Memory B cell (primary cell): ENCODE data around the gene PTPN7.
"Not testable (repeated sequence)": the region's sequence is repeated elsewhere in the genome, so short reads cannot be mapped to it uniquely, and the experiment has no call there.

Experiments
- ATAC-seq: fragments of 150-1000 bp; cut with Tn5 transposase; 2 replicates; pipeline ENCODE4 v1.10.0; 2021; ENCODE audit warnings: low read depth, mild to moderate bottlenecking, moderate library complexity
- DNase-seq, 2 donors: peaks; one replicate each; pipeline ENCODE4 v3.0.0; 2022; ENCODE audit warnings: low spot score in 2 of 2
- H3K27ac Mint-ChIP-seq: one replicate; pipeline ENCODE4 v1.8.0; 2022; ENCODE audit warnings: mild to moderate bottlenecking, moderate library complexity, mixed read lengths
- H3K27me3 Mint-ChIP-seq: one replicate; pipeline ENCODE4 v1.8.0; 2022; ENCODE audit warnings: mixed read lengths
- H3K36me3 Mint-ChIP-seq: one replicate; pipeline ENCODE4 v1.8.0; 2022; ENCODE audit warnings: mild to moderate bottlenecking, mixed read lengths
- H3K4me1 Mint-ChIP-seq: one replicate; pipeline ENCODE4 v1.8.0; 2022; ENCODE audit warnings: mixed read lengths
- H3K4me3 Mint-ChIP-seq: one replicate; pipeline ENCODE4 v1.8.0; 2022; ENCODE audit warnings: mild to moderate bottlenecking, moderate library complexity, mixed read lengths
- H3K9me3 Mint-ChIP-seq: one replicate; pipeline ENCODE4 v1.8.0; 2022; ENCODE audit warnings: mixed read lengths

The PTPN7 gene

GRCh38 chr1:202197653-202198365, 37.4 kb upstream of the PTPN7 start:
- Mint-ChIP-seq H3K36me3 (no peaks in the 10 kb centered on the region), H3K9me3 (no peaks in the 10 kb centered on the region), H3K27me3 (peaks cover 24% of the 10 kb centered on the region), H3K4me3 (no peak overlapping the region), H3K4me1 (peaks cover 7% of the 10 kb centered on the region), H3K27ac (no peak overlapping the region)
- DNase-seq (no peak), ATAC-seq (no peak)

GRCh38 chr1:202194328-202194648, 33.9 kb upstream of the PTPN7 start:
- DNase-seq (no peak), ATAC-seq (no peak)
- Mint-ChIP-seq H3K27me3 (peaks cover 24% of the 10 kb centered on the region), H3K9me3 (no peaks in the 10 kb centered on the region), H3K27ac (no peak overlapping the region), H3K4me3 (peak overlapping the region; percentile 21), H3K4me1 (peaks cover 7% of the 10 kb centered on the region), H3K36me3 (no peaks in the 10 kb centered on the region)

- DNase-seq = peak in 1 of 2 donors; percentile 17
Measured at GRCh38 chr1:202193614-202194327, 33.4 kb upstream of the PTPN7 start, which contains the start of gene LGR6. TSS of gene LGR6 (plus strand) at chr1:202193799. CDS start at chr1:202193990, 191 bp downstream.

GRCh38 chr1:202192770-202193613, 32.6 kb upstream of the PTPN7 start:
- H3K4me3 Mint-ChIP-seq = peak overlapping the region; percentile 61
- DNase-seq = peak; percentile 50 to 76
- H3K27me3 Mint-ChIP-seq = peaks cover 22% of the 10 kb centered on the region
- H3K27ac Mint-ChIP-seq = no peak overlapping the region
- no peaks in the 10 kb centered on the region for H3K36me3 Mint-ChIP-seq
- ATAC-seq = peak; percentile 61
- no peaks in the 10 kb centered on the region for H3K9me3 Mint-ChIP-seq
- peaks cover 7% of the 10 kb centered on the region for H3K4me1 Mint-ChIP-seq

More at GRCh38 chr1:202193614-202194327, 33.4 kb upstream of the PTPN7 start, which contains the start of gene LGR6:
- ATAC-seq = peak; percentile 28
- peaks cover 24% of the 10 kb centered on the region for H3K27me3 Mint-ChIP-seq
- no peaks in the 10 kb centered on the region for H3K9me3 Mint-ChIP-seq
- H3K4me1 Mint-ChIP-seq = peaks cover 7% of the 10 kb centered on the region
- no peaks in the 10 kb centered on the region for H3K36me3 Mint-ChIP-seq
- H3K4me3 Mint-ChIP-seq = peak within 1 kb of the TSS; percentile 61
- no peak within 1 kb of the TSS for H3K27ac Mint-ChIP-seq

- not testable (repeated sequence) for DNase-seq, H3K4me3 Mint-ChIP-seq, H3K9me3 Mint-ChIP-seq, H3K36me3 Mint-ChIP-seq, ATAC-seq, H3K27ac Mint-ChIP-seq, H3K4me1 Mint-ChIP-seq
- peaks cover 28% of the 10 kb centered on the region for H3K27me3 Mint-ChIP-seq
Measured at GRCh38 chr1:202191391-202191790, 31.0 kb upstream of the PTPN7 start.

- no peak overlapping the region for H3K4me3 Mint-ChIP-seq
- no peaks in the 10 kb centered on the region for H3K36me3 Mint-ChIP-seq
- peaks cover 25% of the 10 kb centered on the region for H3K27me3 Mint-ChIP-seq
- H3K27ac Mint-ChIP-seq = no peak overlapping the region
- no peaks in the 10 kb centered on the region for H3K9me3 Mint-ChIP-seq
- no peak for DNase-seq
- H3K4me1 Mint-ChIP-seq = peaks cover 7% of the 10 kb centered on the region
- no peak for ATAC-seq
Measured at GRCh38 chr1:202189918-202190715, 29.7 kb upstream of the PTPN7 start.

- H3K4me1 Mint-ChIP-seq = peaks cover 7% of the 10 kb centered on the region
- H3K27me3 Mint-ChIP-seq = peaks cover 25% of the 10 kb centered on the region
Measured at GRCh38 chr1:202189001-202189790, 28.8 kb upstream of the PTPN7 start.

GRCh38 chr1:202187697-202188407, 27.4 kb upstream of the PTPN7 start:
- peaks cover 9% of the 10 kb centered on the region for H3K4me1 Mint-ChIP-seq
- H3K4me3 Mint-ChIP-seq = no peak overlapping the region
- peaks cover 27% of the 10 kb centered on the region for H3K27me3 Mint-ChIP-seq
- ATAC-seq (no peak), DNase-seq (no peak)
- H3K36me3 Mint-ChIP-seq = no peaks in the 10 kb centered on the region
- H3K9me3 Mint-ChIP-seq = no peaks in the 10 kb centered on the region
- H3K27ac Mint-ChIP-seq = no peak overlapping the region

More at GRCh38 chr1:202189001-202189790, 28.8 kb upstream of the PTPN7 start:
- DNase-seq (peak; percentile 78 to 83), ATAC-seq (peak; percentile 75)
- no peaks in the 10 kb centered on the region for H3K9me3 Mint-ChIP-seq
- H3K36me3 Mint-ChIP-seq = no peaks in the 10 kb centered on the region
- H3K4me3 Mint-ChIP-seq = no peak overlapping the region
- no peak overlapping the region for H3K27ac Mint-ChIP-seq

- no peaks in the 10 kb centered on the region for H3K9me3 Mint-ChIP-seq
Measured at GRCh38 chr1:202187041-202187671, 26.8 kb upstream of the PTPN7 start.

GRCh38 chr1:202186327-202186726, 25.9 kb upstream of the PTPN7 start:
- peaks cover 27% of the 10 kb centered on the region for H3K27me3 Mint-ChIP-seq
- ATAC-seq (no peak), DNase-seq (no peak)
- H3K36me3 Mint-ChIP-seq = no peaks in the 10 kb centered on the region
- H3K27ac Mint-ChIP-seq = no peak overlapping the region
- H3K4me3 Mint-ChIP-seq = no peak overlapping the region
- no peaks in the 10 kb centered on the region for H3K9me3 Mint-ChIP-seq
- H3K4me1 Mint-ChIP-seq = peaks cover 11% of the 10 kb centered on the region

More at GRCh38 chr1:202187041-202187671, 26.8 kb upstream of the PTPN7 start:
- Mint-ChIP-seq H3K36me3 (no peaks in the 10 kb centered on the region), H3K4me3 (no peak overlapping the region), H3K4me1 (peaks cover 9% of the 10 kb centered on the region), H3K27ac (no peak overlapping the region), H3K27me3 (peaks cover 27% of the 10 kb centered on the region)
- no peak for ATAC-seq
- DNase-seq = no peak

- no peaks in the 10 kb centered on the region for H3K9me3 Mint-ChIP-seq
Measured at GRCh38 chr1:202184750-202185460, 24.5 kb upstream of the PTPN7 start.

More at GRCh38 chr1:202184750-202185460, 24.5 kb upstream of the PTPN7 start:
- ATAC-seq (peak; percentile 45), DNase-seq (peak in 1 of 2 donors; percentile 49)
- H3K4me3 Mint-ChIP-seq = no peak overlapping the region
- H3K4me1 Mint-ChIP-seq = peaks cover 16% of the 10 kb centered on the region
- no peaks in the 10 kb centered on the region for H3K36me3 Mint-ChIP-seq
- H3K27me3 Mint-ChIP-seq = peaks cover 27% of the 10 kb centered on the region
- no peak overlapping the region for H3K27ac Mint-ChIP-seq
